SK-N-SH (cell line): ENCODE results near the gene DNASE2. TPM values are rescaled to one million over a fixed set of nuclear protein-coding genes. Genes with fewer than 3 reads are reported as not detected.
"Not testable (repeated sequence)": the region's sequence is repeated elsewhere in the genome, so short reads cannot be mapped to it uniquely, and the experiment has no call there.

Source experiments
- CTCF ChIA-PET: fragments of 300-600, 350-600 bp; formaldehyde crosslinking; extraction: SDS; loops from one replicate; lab custom pipeline; 2021; lab: Yijun Ruan, JAX
- POLR2A ChIA-PET: fragments of 350-600 bp; sonication (Branson Sonifier 250); formaldehyde crosslinking; extraction: SDS; loops from one replicate; lab custom pipeline; 2020; ENCODE audit warnings: antibody characterized with exemption, inconsistent platforms; lab: Yijun Ruan, JAX
- DNase-seq: peaks from one replicate; pipeline ENCODE4 v3.0.0; 2012
- H2AFZ ChIP-seq: fragments of 200-600 bp; sonication (generic); 2 replicates; pipeline ENCODE4 v1.8.1; 2016; ENCODE audit warnings: antibody characterized with exemption, mild to moderate bottlenecking, low read depth
- H3F3A ChIP-seq: fragments of 200-600 bp; sonication (generic); replicated peaks from 2 replicates; pipeline ENCODE3; 2016; ENCODE audit warnings: antibody characterized with exemption, mild to moderate bottlenecking; ENCODE audit not compliant: insufficient read depth
- H3K27ac ChIP-seq, 2 experiments: fragments of 200-500 bp in 1 of 2; fragments of 200-600 bp in 1 of 2; sonication (Bioruptor generic) in 1 of 2; sonication (generic), shearing (Covaris generic) in 1 of 2; 2 replicates each; pipeline versions ENCODE4 v1.5.1 to v1.6.1; 2014 to 2016; ENCODE audit warnings: low read depth in 2 of 2, inconsistent platforms in 1 of 2, low read length in 1 of 2, mild to moderate bottlenecking in 1 of 2, mixed read lengths in 1 of 2
- H3K27me3 ChIP-seq: fragments of 200-600 bp; sonication (generic), shearing (Covaris generic); 2 replicates; pipeline ENCODE4 v1.6.1; 2016; ENCODE audit warnings: mixed run types; ENCODE audit not compliant: insufficient read depth
- H3K36me3 ChIP-seq, 2 experiments: fragments of 200-500 bp in 1 of 2; fragments of 200-600 bp in 1 of 2; sonication (Bioruptor generic) in 1 of 2; sonication (generic) in 1 of 2; replicated peaks in 1 of 2; 2 replicates each; pipeline versions ENCODE3 to v1.5.1; 2014 to 2016; ENCODE audit warnings: low read length in 1 of 2, mild to moderate bottlenecking in 1 of 2; ENCODE audit not compliant: insufficient read depth in 2 of 2, control insufficient read depth in 1 of 2
- H3K4me1 ChIP-seq, 2 experiments: fragments of 200-500 bp in 1 of 2; fragments of 200-600 bp in 1 of 2; sonication (Bioruptor generic) in 1 of 2; sonication (generic), shearing (Covaris generic) in 1 of 2; 2 replicates each; pipeline versions ENCODE4 v1.5.1 to v1.6.1; 2014 to 2016; ENCODE audit warnings: low read depth in 1 of 2, low read length in 1 of 2, mixed run types in 1 of 2; ENCODE audit not compliant: insufficient read depth in 2 of 2, control insufficient read depth in 1 of 2
- H3K4me2 ChIP-seq: fragments of 200-600 bp; sonication (generic), shearing (Covaris generic); 2 replicates; pipeline ENCODE4 v1.6.1; 2017; ENCODE audit warnings: mixed run types
- H3K4me3 ChIP-seq, 2 experiments: fragments of 200-500 bp in 1 of 2; fragments of 200-600 bp in 1 of 2; sonication (Bioruptor generic) in 1 of 2; sonication (generic), shearing (Covaris generic) in 1 of 2; 2 replicates each; pipeline versions ENCODE4 v1.5.1 to v1.8.1; 2014 to 2016; ENCODE audit warnings: low read depth in 2 of 2, inconsistent platforms in 1 of 2, low read length in 1 of 2, mild to moderate bottlenecking in 1 of 2, mixed read lengths in 1 of 2, moderate library complexity in 1 of 2
- H3K79me2 ChIP-seq: fragments of 200-600 bp; sonication (generic); 2 replicates; pipeline ENCODE4 v1.8.1; 2017; ENCODE audit warnings: mild to moderate bottlenecking; ENCODE audit not compliant: insufficient read depth
- H3K9ac ChIP-seq: fragments of 200-600 bp; sonication (generic); 2 replicates; pipeline ENCODE4 v1.6.1; 2017; ENCODE audit warnings: mixed run types
- H3K9me2 ChIP-seq: fragments of 200-600 bp; sonication (generic); 2 replicates; pipeline ENCODE4 v1.6.1; 2017; ENCODE audit warnings: mixed run types
- H3K9me3 ChIP-seq: fragments of 200-600 bp; sonication (generic); 2 replicates; pipeline ENCODE4 v1.6.1; 2017; ENCODE audit warnings: mixed run types, mild to moderate bottlenecking, moderate library complexity
- H4K20me1 ChIP-seq: fragments of 200-600 bp; sonication (generic); 2 replicates; pipeline ENCODE4 v1.6.1; 2017; ENCODE audit warnings: mild to moderate bottlenecking, mixed run types; ENCODE audit not compliant: insufficient read depth
- EP300 ChIP-seq, 2 experiments: IDR thresholded peaks; 2 replicates each; pipeline versions ENCODE4 v1.4.0 to v1.6.1; 2012; ENCODE audit warnings: borderline replicate concordance in 1 of 2, low read depth in 1 of 2, low read length in 1 of 2
- FOXJ3 ChIP-seq: sonication (generic); formaldehyde crosslinking; IDR thresholded peaks from 2 replicates; pipeline ENCODE4 v1.5.1; 2020; ENCODE audit warnings: mild to moderate bottlenecking, missing genetic modification reagents
- NRF1 ChIP-seq: IDR thresholded peaks from 2 replicates; pipeline ENCODE4 v1.6.1; 2012; ENCODE audit warnings: low read depth, mild to moderate bottlenecking, low read length
- POLR2AphosphoS5 ChIP-seq: IDR thresholded peaks from 2 replicates; pipeline ENCODE4 v1.6.1; 2012; ENCODE audit warnings: low read depth, low read length
- RAD21 ChIP-seq: IDR thresholded peaks from 2 replicates; pipeline ENCODE4 v1.6.1; 2012; ENCODE audit warnings: mild to moderate bottlenecking, low read length
- SIN3A ChIP-seq: IDR thresholded peaks from 2 replicates; pipeline ENCODE4 v1.6.1; 2012; ENCODE audit warnings: low read depth, mild to moderate bottlenecking, low read length, moderate library complexity, borderline replicate concordance
- WGBS: methylation state at CpG from one replicate; pipeline ENCODE4 v1.1.6; 2017; ENCODE audit warnings: low lambda C conversion rate; 5-methylcytosine and 5-hydroxymethylcytosine counted together
- polyA plus RNA-seq, 3 experiments: library from polyadenylated mRNA; depleted of rRNA; stranded (reverse); fragments of >200 nt; gene quantifications; 2 replicates each; pipeline ENCODE4 v1.2.3, GENCODE V29; 2012
- TF ChIP-seq, protein P1 (sequence below): IDR thresholded peaks from 2 replicates; pipeline ENCODE4 v1.6.1; 2012; ENCODE audit warnings: mild to moderate bottlenecking, low read depth, low read length, moderate library complexity
- TF ChIP-seq, protein P2 (sequence below): fragments of 150-350 bp; IDR thresholded peaks from 2 replicates; pipeline ENCODE4 v1.6.1; 2016; ENCODE audit warnings: mild to moderate bottlenecking, low read depth, low read length
- TF ChIP-seq, protein P3 (sequence below): IDR thresholded peaks from 2 replicates; pipeline ENCODE4 v1.4.0; 2012; ENCODE audit warnings: low read depth, borderline replicate concordance

DNASE2 gene
- polyA plus RNA-seq, 1 of the 3 experiments (the other 2 are of a cell fraction): 29.8 TPM

DNA sequence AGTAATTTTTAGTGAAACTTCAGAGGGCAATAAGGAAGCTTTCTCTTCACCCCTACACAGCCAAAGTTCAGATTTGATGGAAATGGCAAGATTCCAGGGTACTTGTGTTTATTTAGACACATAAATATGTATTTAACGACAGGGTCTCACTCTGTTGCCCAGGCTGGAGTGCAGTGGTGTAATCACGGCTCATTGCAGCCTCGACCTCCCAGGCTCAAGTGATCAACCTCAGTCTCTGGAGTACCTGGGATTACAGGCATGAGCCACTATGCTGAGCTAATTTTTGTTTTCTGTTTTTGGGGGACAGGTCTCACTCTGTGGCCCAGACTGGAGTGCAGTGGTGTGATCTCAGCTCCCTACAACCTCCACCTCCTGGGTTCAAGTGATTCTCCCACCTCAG, 39.8 kb upstream of the DNASE2 start (continued):
- TF ChIP-seq, protein P1, sequence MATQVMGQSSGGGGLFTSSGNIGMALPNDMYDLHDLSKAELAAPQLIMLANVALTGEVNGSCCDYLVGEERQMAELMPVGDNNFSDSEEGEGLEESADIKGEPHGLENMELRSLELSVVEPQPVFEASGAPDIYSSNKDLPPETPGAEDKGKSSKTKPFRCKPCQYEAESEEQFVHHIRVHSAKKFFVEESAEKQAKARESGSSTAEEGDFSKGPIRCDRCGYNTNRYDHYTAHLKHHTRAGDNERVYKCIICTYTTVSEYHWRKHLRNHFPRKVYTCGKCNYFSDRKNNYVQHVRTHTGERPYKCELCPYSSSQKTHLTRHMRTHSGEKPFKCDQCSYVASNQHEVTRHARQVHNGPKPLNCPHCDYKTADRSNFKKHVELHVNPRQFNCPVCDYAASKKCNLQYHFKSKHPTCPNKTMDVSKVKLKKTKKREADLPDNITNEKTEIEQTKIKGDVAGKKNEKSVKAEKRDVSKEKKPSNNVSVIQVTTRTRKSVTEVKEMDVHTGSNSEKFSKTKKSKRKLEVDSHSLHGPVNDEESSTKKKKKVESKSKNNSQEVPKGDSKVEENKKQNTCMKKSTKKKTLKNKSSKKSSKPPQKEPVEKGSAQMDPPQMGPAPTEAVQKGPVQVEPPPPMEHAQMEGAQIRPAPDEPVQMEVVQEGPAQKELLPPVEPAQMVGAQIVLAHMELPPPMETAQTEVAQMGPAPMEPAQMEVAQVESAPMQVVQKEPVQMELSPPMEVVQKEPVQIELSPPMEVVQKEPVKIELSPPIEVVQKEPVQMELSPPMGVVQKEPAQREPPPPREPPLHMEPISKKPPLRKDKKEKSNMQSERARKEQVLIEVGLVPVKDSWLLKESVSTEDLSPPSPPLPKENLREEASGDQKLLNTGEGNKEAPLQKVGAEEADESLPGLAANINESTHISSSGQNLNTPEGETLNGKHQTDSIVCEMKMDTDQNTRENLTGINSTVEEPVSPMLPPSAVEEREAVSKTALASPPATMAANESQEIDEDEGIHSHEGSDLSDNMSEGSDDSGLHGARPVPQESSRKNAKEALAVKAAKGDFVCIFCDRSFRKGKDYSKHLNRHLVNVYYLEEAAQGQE: no peak

DNA sequence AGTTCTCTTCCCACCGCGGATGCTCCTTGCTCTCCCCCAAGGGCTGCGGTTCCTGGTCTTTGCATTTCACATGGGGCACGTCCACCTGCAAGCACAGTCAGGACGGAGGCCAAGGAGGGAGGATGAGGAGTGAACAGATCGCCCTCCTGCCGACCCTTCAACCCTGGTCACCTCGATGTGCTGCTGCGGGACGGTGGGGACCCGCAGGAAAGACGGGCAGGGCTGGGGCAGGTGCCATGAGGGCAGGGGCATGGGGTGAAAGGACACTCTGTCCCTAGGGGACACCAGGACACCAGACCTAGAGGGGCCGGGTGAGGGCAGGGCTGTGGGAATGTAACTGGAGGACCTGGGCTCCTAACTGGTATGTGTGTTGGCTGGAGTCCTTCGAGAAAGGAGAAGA, 37.0 kb upstream of the DNASE2 start:
- H3K79me2 ChIP-seq: no peaks in the 10 kb centered on the region
- peaks cover 21% of the 10 kb centered on the region for H3F3A ChIP-seq
- no peak overlapping the region for H2AFZ ChIP-seq
- DNase-seq: no peak
- peaks cover 4 to 10% of the 10 kb centered on the region in 2 experiments for H3K36me3 ChIP-seq
- H3K27me3 ChIP-seq: no peaks in the 10 kb centered on the region
- H3K27ac ChIP-seq: no peak overlapping the region
- no peaks in the 10 kb centered on the region for H3K9me2 ChIP-seq
- no peak for TF ChIP-seq POLR2AphosphoS5
- no peak for TF ChIP-seq FOXJ3 (CRISPR knock-in tag)
- TF ChIP-seq, protein P2, sequence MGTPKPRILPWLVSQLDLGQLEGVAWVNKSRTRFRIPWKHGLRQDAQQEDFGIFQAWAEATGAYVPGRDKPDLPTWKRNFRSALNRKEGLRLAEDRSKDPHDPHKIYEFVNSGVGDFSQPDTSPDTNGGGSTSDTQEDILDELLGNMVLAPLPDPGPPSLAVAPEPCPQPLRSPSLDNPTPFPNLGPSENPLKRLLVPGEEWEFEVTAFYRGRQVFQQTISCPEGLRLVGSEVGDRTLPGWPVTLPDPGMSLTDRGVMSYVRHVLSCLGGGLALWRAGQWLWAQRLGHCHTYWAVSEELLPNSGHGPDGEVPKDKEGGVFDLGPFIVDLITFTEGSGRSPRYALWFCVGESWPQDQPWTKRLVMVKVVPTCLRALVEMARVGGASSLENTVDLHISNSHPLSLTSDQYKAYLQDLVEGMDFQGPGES: no peak
- no peak for TF ChIP-seq EP300 (IDR thresholded peaks at IDR 0.05; ENCODE audit: borderline replicate concordance in 1 of 2, low read depth in 1 of 2, low read length in 1 of 2)
- TF ChIP-seq, protein P3, sequence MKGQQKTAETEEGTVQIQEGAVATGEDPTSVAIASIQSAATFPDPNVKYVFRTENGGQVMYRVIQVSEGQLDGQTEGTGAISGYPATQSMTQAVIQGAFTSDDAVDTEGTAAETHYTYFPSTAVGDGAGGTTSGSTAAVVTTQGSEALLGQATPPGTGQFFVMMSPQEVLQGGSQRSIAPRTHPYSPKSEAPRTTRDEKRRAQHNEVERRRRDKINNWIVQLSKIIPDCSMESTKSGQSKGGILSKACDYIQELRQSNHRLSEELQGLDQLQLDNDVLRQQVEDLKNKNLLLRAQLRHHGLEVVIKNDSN: no peak
- no peak for TF ChIP-seq RAD21
- no peak for TF ChIP-seq NRF1
- no peak for TF ChIP-seq SIN3A
- H3K4me2 ChIP-seq: no peak overlapping the region
- no peaks in the 10 kb centered on the region for H3K9me3 ChIP-seq
- no peak overlapping the region for H3K9ac ChIP-seq
- CTCF ChIA-PET: no interaction called here
- POLR2A ChIA-PET: interaction anchor here (1.1 to 2.1 kb wide), 2 partner anchors 15 to 27 kb away, joined by 4 to 11 read pairs; partner anchors contain the start of genes FARSA and GCDH
- WGBS: 95% methylated on average over 14 of the region's 14 CpGs
- peaks cover 0 to 10% of the 10 kb centered on the region in 2 experiments; a peak in 1 of 4 replicates for H3K4me1 ChIP-seq
- H3K4me3 ChIP-seq: no peak overlapping the region
- H4K20me1 ChIP-seq: no peaks in the 10 kb centered on the region

DNA sequence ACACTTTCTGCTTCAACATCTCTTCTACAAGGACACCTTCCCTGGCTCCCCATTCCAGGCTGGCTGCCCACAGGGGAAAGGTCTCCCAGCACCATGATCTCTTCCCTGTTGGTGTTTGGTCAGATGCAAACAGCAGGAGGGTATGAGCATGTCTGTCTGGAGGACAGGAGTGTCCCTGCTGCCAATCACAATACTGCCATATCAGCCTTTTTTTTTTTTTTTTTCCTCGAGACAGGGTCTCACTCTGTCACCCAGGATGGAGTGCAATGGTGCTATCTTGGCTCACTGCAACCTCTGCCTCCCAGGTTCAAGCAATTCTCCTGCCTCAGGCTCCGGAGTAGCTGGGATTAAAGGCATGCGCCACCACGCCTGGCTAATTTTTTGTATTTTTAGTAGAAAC, 34.6 kb upstream of the DNASE2 start:
- not testable (repeated sequence) for H3K4me3 ChIP-seq, H3K79me2 ChIP-seq, H2AFZ ChIP-seq, H3K27ac ChIP-seq, H3K36me3 ChIP-seq, DNase-seq, H3K9me3 ChIP-seq, H3K9me2 ChIP-seq, H3K9ac ChIP-seq, H4K20me1 ChIP-seq, H3K4me2 ChIP-seq, H3K27me3 ChIP-seq
- Histone ChIP-seq H3F3A (peaks cover 13% of the 10 kb centered on the region), H3K4me1 (peaks cover 5 to 22% of the 10 kb centered on the region in 2 experiments; a peak in 3 of 4 replicates)
- 97% methylated on average over 4 of the region's 4 CpGs for WGBS
- POLR2A ChIA-PET: interaction anchor here (0.6 to 0.7 kb wide), 2 partner anchors 8 to 24 kb away, joined by 4 to 5 read pairs; no protein-coding TSS in a partner anchor
- CTCF ChIA-PET: interaction anchor here (0.9 to 1.6 kb wide), 3 partner anchors 17 to 155 kb away, joined by 3 to 7 read pairs (median 4); no protein-coding TSS in a partner anchor
